GM12878 (cell line): ENCODE measurements around the gene C1QTNF12. TPM values are rescaled to one million over a fixed set of nuclear protein-coding genes. Genes with fewer than 3 reads are reported as not detected.

ENCODE experiments used
- ATAC-seq: fragments of 200-7000 bp; cut with Tn5 transposase; 3 replicates; pipeline ENCODE4 v1.9.1; 2020; ENCODE audit warnings: mild to moderate bottlenecking, moderate library complexity
- BruUV-seq: library from RNA; stranded (reverse); fragments of 400-500 nt; replicated peaks from 2 replicates; lab custom pipeline; 2021; lab: Mats Ljungman, UMichigan
- CTCF ChIA-PET: fragments of 300-600 bp; sonication (Branson Sonifier 250); formaldehyde crosslinking; extraction: SDS; loops from one replicate; lab custom pipeline; 2021; ENCODE audit warnings: inconsistent platforms; lab: Yijun Ruan, JAX
- POLR2A ChIA-PET: fragments of 350-600 bp; formaldehyde crosslinking; extraction: SDS; loops from one replicate; lab custom pipeline; 2021; ENCODE audit warnings: inconsistent platforms; lab: Charles Lee
- RAD21 ChIA-PET: fragments of 300-600 bp; sonication (Branson Sonifier 250); formaldehyde crosslinking; loops from one replicate; lab custom pipeline; 2023; ENCODE audit warnings: antibody characterized with exemption; ENCODE audit not compliant: unreplicated experiment; lab: Charles Lee
- SMC1A ChIA-PET: fragments of 300-600 bp; sonication (Branson Sonifier 250); formaldehyde crosslinking; loops from one replicate; lab custom pipeline; 2023; ENCODE audit not compliant: unreplicated experiment, uncharacterized antibody; lab: Charles Lee
- DNase-seq: peaks from one replicate; pipeline ENCODE4 v3.0.0-alpha.2; 2011; ENCODE audit warnings: low read depth, low spot score
- FAIRE-seq: peaks from 3 replicates; lab custom pipeline; 2011; peaks lifted over from hg19 to GRCh38; lab: Jason Lieb, UNC
- H2AFZ ChIP-seq: 2 replicates; pipeline ENCODE4 v1.6.0; 2011; ENCODE audit warnings: low read depth, low read length, control low read depth; ENCODE audit not compliant: control insufficient read depth
- H3K27ac ChIP-seq: 2 replicates; pipeline ENCODE4 v1.5.1; 2011; ENCODE audit warnings: control low read depth; ENCODE audit not compliant: control insufficient read depth, insufficient read depth
- H3K27me3 ChIP-seq, 2 experiments: replicated peaks in 1 of 2; 2 replicates each; pipeline versions ENCODE4 v1.6.0 to v1.6.1; 2011; ENCODE audit warnings: low read length in 1 of 2; ENCODE audit not compliant: control insufficient read depth in 2 of 2, insufficient read depth in 2 of 2
- H3K36me3 ChIP-seq, 2 experiments: 2 replicates each; pipeline ENCODE4 v1.5.1; 2011; ENCODE audit warnings: low read length in 1 of 2; ENCODE audit not compliant: control insufficient read depth in 2 of 2, insufficient read depth in 2 of 2
- H3K4me1 ChIP-seq: 2 replicates; pipeline ENCODE4 v1.6.1; 2011; ENCODE audit warnings: mild to moderate bottlenecking, low read length, moderate library complexity, mixed read lengths; ENCODE audit not compliant: control insufficient read depth, insufficient read depth
- H3K4me2 ChIP-seq: 2 replicates; pipeline ENCODE4 v1.6.0; 2011; ENCODE audit warnings: control low read depth; ENCODE audit not compliant: control insufficient read depth, insufficient read depth
- H3K4me3 ChIP-seq: fragments of 200-600 bp; sonication (generic); 2 replicates; pipeline ENCODE4 v1.5.1; 2016
- H3K79me2 ChIP-seq: 2 replicates; pipeline ENCODE4 v1.6.0; 2011; ENCODE audit warnings: low read length; ENCODE audit not compliant: control insufficient read depth, insufficient read depth
- H3K9ac ChIP-seq: 2 replicates; pipeline ENCODE4 v1.8.0; 2011; ENCODE audit warnings: low read length, control low read depth, mixed read lengths; ENCODE audit not compliant: control insufficient read depth, insufficient read depth
- H3K9me3 ChIP-seq: replicated peaks from 3 replicates; pipeline ENCODE4 v1.5.1; 2011; ENCODE audit warnings: mild to moderate bottlenecking, low read length; ENCODE audit not compliant: control insufficient read depth, insufficient read depth
- H4K20me1 ChIP-seq: 2 replicates; pipeline ENCODE4 v1.6.0; 2011; ENCODE audit not compliant: control insufficient read depth, insufficient read depth
- CBFB ChIP-seq: IDR thresholded peaks from 2 replicates; pipeline ENCODE4 v1.6.1; 2016; ENCODE audit warnings: antibody characterized with exemption, low read depth
- GATAD2B ChIP-seq: fragments of 450-650 bp; conservative IDR thresholded peaks from 2 replicates; pipeline ENCODE4 v1.6.1; 2017; ENCODE audit warnings: low read depth, mild to moderate bottlenecking, moderate library complexity
- MEF2A ChIP-seq: IDR thresholded peaks from 2 replicates; pipeline ENCODE4 v1.6.1; 2011; ENCODE audit warnings: low read depth, mild to moderate bottlenecking, low read length, moderate library complexity; ENCODE audit not compliant: insufficient read depth
- SRF ChIP-seq, 2 experiments: IDR thresholded peaks; 2 replicates each; pipeline ENCODE4 v1.6.1; 2011; ENCODE audit warnings: low read depth in 2 of 2, low read length in 2 of 2, mild to moderate bottlenecking in 1 of 2, moderate library complexity in 1 of 2
- YBX1 ChIP-seq: fragments of 450-650 bp; IDR thresholded peaks from 2 replicates; pipeline ENCODE4 v1.6.1; 2016; ENCODE audit warnings: antibody characterized with exemption
- ZNF207 ChIP-seq: fragments of 450-650 bp; IDR thresholded peaks from 2 replicates; pipeline ENCODE4 v1.6.1; 2014; ENCODE audit warnings: antibody characterized with exemption, mild to moderate bottlenecking, borderline replicate concordance
- WGBS: methylation state at CpG from one replicate; pipeline ENCODE4 v1.1.6; 2016; ENCODE audit warnings: low lambda C conversion rate; ENCODE audit not compliant: insufficient replicate concordance, insufficient coverage; ENCODE audit errors: missing lambda C conversion rate; 5-methylcytosine and 5-hydroxymethylcytosine counted together
- in situ Hi-C: fragments of 300-500 bp; cut with MboI; formaldehyde crosslinking; loops from 9 replicates; pipeline ENCODE4 v1.14.3; 2018; ENCODE audit warnings: mixed read lengths
- intact Hi-C: fragments of 100-400 bp; cut with micrococcal nuclease; formaldehyde crosslinking; loops from one replicate; pipeline ENCODE4 v1.14.2; 2022; ENCODE audit not compliant: unreplicated experiment
- polyA plus RNA-seq, 11 experiments: library from polyadenylated mRNA; depleted of rRNA in 4 of 11; unstranded in 6 of 11; stranded (reverse) in 5 of 11; fragments of >200 nt; fragmentation: Nextera tagmentation in 4 of 11; fragmentation: Illumina TruSeq in 1 of 11; extraction: Ambion mirVana in 4 of 11; extraction: Trizol in 1 of 11; gene quantifications; 1 replicate in 1 of 11; 2 replicates in 10 of 11; pipeline versions ENCODE4 v1.2.1 to v1.2.3, GENCODE V29; 2011 to 2016; ENCODE audit warnings: inconsistent platforms in 2 of 11, missing spikeins in 2 of 11, low read depth in 1 of 11
- total RNA-seq, 4 experiments: library from RNA; depleted of rRNA in 3 of 4; stranded (reverse); fragments of >200 nt in 3 of 4; fragmentation: Illumina TruSeq in 1 of 4; extraction: Trizol in 1 of 4; gene quantifications; 2 replicates each; pipeline versions ENCODE4 v1.2.1 to v1.2.3, GENCODE V29; 2013 to 2021
- TF ChIP-seq, protein P1 (sequence below): fragments of 450-650 bp; formaldehyde crosslinking; IDR thresholded peaks from 2 replicates; pipeline ENCODE4 v1.4.0; 2022; ENCODE audit warnings: mild to moderate bottlenecking, moderate library complexity
- TF ChIP-seq, protein P2 (sequence below): fragments of 450-650 bp; conservative IDR thresholded peaks from 2 replicates; pipeline ENCODE4 v1.6.1; 2017; ENCODE audit warnings: mild to moderate bottlenecking, moderate library complexity

Gene C1QTNF12
- total and polyA plus RNA-seq, 10 of the 15 experiments (the other 5 are each of a cell fraction or from before 2014, with no cell fraction given) = 0.17 to 1.0 (median 0.31) TPM; not detected in 5

DNA sequence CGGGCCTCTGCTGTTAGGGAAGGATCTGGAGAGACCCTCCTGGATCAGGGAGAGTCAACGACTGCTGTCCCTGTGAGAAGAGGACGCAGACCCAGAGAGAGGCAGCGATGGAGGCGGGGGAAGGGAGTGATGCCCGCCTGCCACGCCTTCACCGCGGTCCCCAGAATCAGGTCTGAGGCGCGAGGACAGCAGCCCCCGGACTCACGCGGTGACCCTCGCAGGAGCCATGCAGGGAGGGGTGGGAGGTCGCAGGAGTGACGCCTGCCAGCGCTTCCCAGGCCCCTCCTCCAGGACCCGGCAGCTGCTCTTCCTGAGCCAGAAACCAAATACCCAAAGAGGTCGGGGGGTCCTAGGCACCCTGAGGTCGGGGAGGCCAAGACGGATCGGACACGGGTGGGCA, 26.3 kb downstream of the C1QTNF12 start:
- DNase-seq (no peak), FAIRE-seq (no peak)
- ChIA-PET RAD21 (no interaction called here), POLR2A (no interaction called here), SMC1A (no interaction called here)
- Histone ChIP-seq H3K36me3 (peaks cover 6 to 41% of the 10 kb centered on the region in 2 experiments), H3K4me1 (peaks cover 5% of the 10 kb centered on the region), H3K4me2 (no peak overlapping the region), H3K9ac (no peak overlapping the region), H2AFZ (no peak overlapping the region), H3K9me3 (no peaks in the 10 kb centered on the region; the same call in 2 of the 3 replicates), H3K79me2 (no peaks in the 10 kb centered on the region; the same call in 1 of the 2 replicates), H3K4me3 (no peak overlapping the region), H3K27me3 (no peaks in the 10 kb centered on the region), H3K27ac (no peak overlapping the region)
- intact Hi-C loops (no loop called here), in situ Hi-C loops (no loop called here)
- 90% methylated on average over 24 of the region's 24 CpGs for WGBS
- no TSS peak for BruUV-seq
- TF ChIP-seq, protein P1, sequence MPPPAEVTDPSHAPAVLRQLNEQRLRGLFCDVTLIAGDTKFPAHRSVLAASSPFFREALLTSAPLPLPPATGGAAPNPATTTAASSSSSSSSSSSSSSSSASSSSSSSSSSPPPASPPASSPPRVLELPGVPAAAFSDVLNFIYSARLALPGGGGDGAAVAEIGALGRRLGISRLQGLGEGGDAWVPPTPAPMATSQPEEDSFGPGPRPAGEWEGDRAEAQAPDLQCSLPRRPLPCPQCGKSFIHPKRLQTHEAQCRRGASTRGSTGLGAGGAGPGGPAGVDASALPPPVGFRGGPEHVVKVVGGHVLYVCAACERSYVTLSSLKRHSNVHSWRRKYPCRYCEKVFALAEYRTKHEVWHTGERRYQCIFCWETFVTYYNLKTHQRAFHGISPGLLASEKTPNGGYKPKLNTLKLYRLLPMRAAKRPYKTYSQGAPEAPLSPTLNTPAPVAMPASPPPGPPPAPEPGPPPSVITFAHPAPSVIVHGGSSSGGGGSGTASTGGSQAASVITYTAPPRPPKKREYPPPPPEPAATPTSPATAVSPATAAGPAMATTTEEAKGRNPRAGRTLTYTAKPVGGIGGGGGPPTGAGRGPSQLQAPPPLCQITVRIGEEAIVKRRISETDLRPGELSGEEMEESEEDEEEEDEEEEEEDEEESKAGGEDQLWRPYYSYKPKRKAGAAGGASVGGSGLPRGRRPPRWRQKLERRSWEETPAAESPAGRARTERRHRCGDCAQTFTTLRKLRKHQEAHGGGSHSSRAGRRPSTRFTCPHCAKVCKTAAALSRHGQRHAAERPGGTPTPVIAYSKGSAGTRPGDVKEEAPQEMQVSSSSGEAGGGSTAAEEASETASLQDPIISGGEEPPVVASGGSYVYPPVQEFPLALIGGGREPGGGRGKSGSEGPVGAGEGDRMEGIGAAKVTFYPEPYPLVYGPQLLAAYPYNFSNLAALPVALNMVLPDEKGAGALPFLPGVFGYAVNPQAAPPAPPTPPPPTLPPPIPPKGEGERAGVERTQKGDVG (CRISPR knock-in tag) = no peak
- no peak for TF ChIP-seq CBFB
- no peak for TF ChIP-seq MEF2A
- no peak for TF ChIP-seq ZNF207
- TF ChIP-seq GATAD2B = no peak
- TF ChIP-seq, protein P2, sequence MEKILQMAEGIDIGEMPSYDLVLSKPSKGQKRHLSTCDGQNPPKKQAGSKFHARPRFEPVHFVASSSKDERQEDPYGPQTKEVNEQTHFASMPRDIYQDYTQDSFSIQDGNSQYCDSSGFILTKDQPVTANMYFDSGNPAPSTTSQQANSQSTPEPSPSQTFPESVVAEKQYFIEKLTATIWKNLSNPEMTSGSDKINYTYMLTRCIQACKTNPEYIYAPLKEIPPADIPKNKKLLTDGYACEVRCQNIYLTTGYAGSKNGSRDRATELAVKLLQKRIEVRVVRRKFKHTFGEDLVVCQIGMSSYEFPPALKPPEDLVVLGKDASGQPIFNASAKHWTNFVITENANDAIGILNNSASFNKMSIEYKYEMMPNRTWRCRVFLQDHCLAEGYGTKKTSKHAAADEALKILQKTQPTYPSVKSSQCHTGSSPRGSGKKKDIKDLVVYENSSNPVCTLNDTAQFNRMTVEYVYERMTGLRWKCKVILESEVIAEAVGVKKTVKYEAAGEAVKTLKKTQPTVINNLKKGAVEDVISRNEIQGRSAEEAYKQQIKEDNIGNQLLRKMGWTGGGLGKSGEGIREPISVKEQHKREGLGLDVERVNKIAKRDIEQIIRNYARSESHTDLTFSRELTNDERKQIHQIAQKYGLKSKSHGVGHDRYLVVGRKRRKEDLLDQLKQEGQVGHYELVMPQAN = no peak
- no peak for TF ChIP-seq SRF (IDR thresholded peaks at IDR 0.05; ENCODE audit: low read depth in 2 of 2, low read length in 2 of 2)
- no peak for TF ChIP-seq YBX1
- TF ChIP-seq, all 136 proteins: peak for 0
- no peaks in the 10 kb centered on the region for H4K20me1 ChIP-seq
- ATAC-seq = no peak
- CTCF ChIA-PET = interaction anchor here (1.2 kb wide), 1 partner anchor 11 kb away, joined by 4 read pairs; no protein-coding TSS in a partner anchor
